Tibial nerve (tissue), 4 donors: Measurements from ENCODE around the gene AP2B1. TPM values are rescaled to one million over a fixed set of nuclear protein-coding genes. Genes with fewer than 3 reads are reported as not detected.

Experiments used
- DNase-seq, 2 donors: peaks; one replicate each; pipeline ENCODE4 v3.0.0-alpha.2; 2019; ENCODE audit warnings: low spot score in 2 of 2
- H3K27ac ChIP-seq, 4 donors: fragments of 200-600 bp; sonication (generic) in 3 of 4; one replicate each; pipeline ENCODE4 v1.5.1; 2017 to 2019; ENCODE audit warnings: mild to moderate bottlenecking in 1 of 4
- H3K27me3 ChIP-seq, 2 donors: fragments of 200-600 bp; sonication (generic) in 1 of 2; one replicate each; pipeline versions ENCODE4 v1.5.1 to v1.6.0; 2017 to 2019
- H3K36me3 ChIP-seq, 3 donors: fragments of 200-600 bp; sonication (generic); one replicate each; pipeline ENCODE4 v1.5.1; 2018 to 2019
- H3K4me1 ChIP-seq, 4 donors: fragments of 200-600 bp; sonication (generic) in 3 of 4; one replicate each; pipeline ENCODE4 v1.5.1; 2017 to 2019
- H3K4me3 ChIP-seq, 4 donors: fragments of 200-600 bp; sonication (generic) in 3 of 4; one replicate each; pipeline ENCODE4 v1.5.1; 2017 to 2019; ENCODE audit warnings: mild to moderate bottlenecking in 1 of 4, moderate library complexity in 1 of 4
- H3K9me3 ChIP-seq, 4 donors: fragments of 200-600 bp; sonication (generic) in 3 of 4; one replicate each; pipeline ENCODE4 v1.5.1; 2017 to 2019
- CTCF ChIP-seq, 5 experiments: fragments of 200-600 bp in 3 of 5; fragments of 450-650 bp in 2 of 5; sonication (generic) in 3 of 5; IDR thresholded peaks; one replicate each; pipeline ENCODE4 v1.5.1; 2016 to 2019; ENCODE audit warnings: antibody characterized with exemption in 5 of 5, mild to moderate bottlenecking in 3 of 5, moderate library complexity in 2 of 5
- EP300 ChIP-seq, 2 donors: sonication (generic); formaldehyde crosslinking; IDR thresholded peaks; one replicate each; pipeline ENCODE4 v1.6.1; 2017; ENCODE audit warnings: antibody characterized with exemption in 2 of 2, mild to moderate bottlenecking in 1 of 2
- POLR2A ChIP-seq, 2 donors: fragments of 450-650 bp; IDR thresholded peaks; one replicate each; pipeline ENCODE4 v1.6.1; 2017; ENCODE audit warnings: antibody characterized with exemption in 2 of 2, mild to moderate bottlenecking in 2 of 2, moderate library complexity in 2 of 2
- WGBS, 2 donors: methylation state at CpG; one replicate each; pipeline ENCODE4 v1.1.5; 2018; 5-methylcytosine and 5-hydroxymethylcytosine counted together
- total RNA-seq, 4 donors: library from RNA; depleted of rRNA; stranded (reverse); fragments of >200 nt; gene quantifications; one replicate each; pipeline ENCODE4 v1.1.0, GENCODE V29; 2016

Gene AP2B1
- total RNA-seq, 4 donors from 2014 or later: 59.9 to 77.7 (median 62.0) TPM

GRCh38 chr17:35548208-35548810 is 38.8 kb upstream of the AP2B1 start:
- no peaks in the 10 kb centered on the region for H3K9me3 ChIP-seq
- no peaks in the 10 kb centered on the region for H3K36me3 ChIP-seq
- WGBS, 2 donors: 42 to 56% methylated on average over 8 of the region's 8 CpGs
- TF ChIP-seq EP300 (IDR thresholded peaks at IDR 0.05): no peak
- no peak for TF ChIP-seq CTCF (IDR thresholded peaks at IDR 0.05)
- no peak for TF ChIP-seq POLR2A (IDR thresholded peaks at IDR 0.05)
- H3K4me1 ChIP-seq: no peaks in the 10 kb centered on the region
- no peak overlapping the region for H3K27ac ChIP-seq
- H3K27me3 ChIP-seq: no peaks in the 10 kb centered on the region
- no peak for DNase-seq
- no peak overlapping the region for H3K4me3 ChIP-seq

- DNase-seq: no peak
- 58 to 65% methylated on average over 1 of the region's 1 CpG for WGBS, 2 donors
- H3K36me3 ChIP-seq: no peaks in the 10 kb centered on the region
- no peaks in the 10 kb centered on the region for H3K27me3 ChIP-seq
- no peaks in the 10 kb centered on the region for H3K9me3 ChIP-seq
- H3K4me1 ChIP-seq: no peaks in the 10 kb centered on the region
- TF ChIP-seq CTCF (IDR thresholded peaks at IDR 0.05): no peak
- no peak for TF ChIP-seq POLR2A (IDR thresholded peaks at IDR 0.05)
- no peak for TF ChIP-seq EP300 (IDR thresholded peaks at IDR 0.05)
- no peak overlapping the region for H3K4me3 ChIP-seq
- H3K27ac ChIP-seq: no peak overlapping the region
Measured at GRCh38 chr17:35548978-35549377, 38.1 kb upstream of the AP2B1 start.

DNA sequence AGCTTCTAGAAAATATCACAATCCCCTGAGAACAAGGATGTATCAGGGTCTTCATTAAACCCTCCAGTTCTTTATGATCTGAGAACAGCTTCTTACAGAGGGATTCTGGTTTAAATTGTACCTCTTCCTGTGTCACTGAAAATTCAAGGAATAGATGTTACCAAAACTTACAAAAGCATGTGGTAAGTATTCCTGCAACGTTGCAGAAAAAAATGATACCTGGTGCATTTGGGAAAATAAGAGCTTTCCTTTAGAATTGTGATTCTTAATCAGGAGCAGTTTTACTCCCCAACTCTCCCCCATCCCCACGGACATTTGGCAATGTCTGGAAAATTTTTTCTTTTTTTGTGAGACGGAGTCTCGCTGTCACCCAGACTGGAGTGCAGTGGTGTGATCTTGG is 33.8 kb upstream of the AP2B1 start:
- WGBS, 2 donors: 77 to 81% methylated on average over 4 of the region's 4 CpGs
- no peaks in the 10 kb centered on the region for H3K36me3 ChIP-seq
- H3K4me3 ChIP-seq: no peak overlapping the region
- H3K27me3 ChIP-seq: no peaks in the 10 kb centered on the region
- H3K27ac ChIP-seq: no peak overlapping the region
- no peak for TF ChIP-seq POLR2A (IDR thresholded peaks at IDR 0.05)
- TF ChIP-seq EP300 (IDR thresholded peaks at IDR 0.05): no peak
- no peak for TF ChIP-seq CTCF (IDR thresholded peaks at IDR 0.05)
- no peak for DNase-seq
- H3K4me1 ChIP-seq: no peaks in the 10 kb centered on the region
- H3K9me3 ChIP-seq: no peaks in the 10 kb centered on the region

DNA sequence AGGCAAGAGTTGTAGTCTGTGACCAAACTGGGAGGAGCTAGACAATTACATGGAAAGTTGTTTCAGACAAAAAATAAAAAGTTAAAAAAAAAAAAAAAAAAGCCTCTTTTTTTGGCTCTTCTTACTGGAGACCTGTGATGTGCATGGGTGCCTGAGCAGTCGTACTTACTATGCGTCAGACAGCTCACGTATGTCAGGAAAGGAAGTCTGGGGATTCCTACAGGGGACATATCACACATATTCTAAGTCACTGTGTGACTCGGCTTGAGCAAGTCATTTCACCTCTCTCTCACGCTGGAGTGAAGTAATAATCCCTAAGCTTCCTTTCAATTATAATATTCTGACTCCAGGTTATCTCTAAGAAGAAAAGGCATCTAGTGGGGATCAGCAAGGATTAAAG is 32.5 kb upstream of the AP2B1 start:
- DNase-seq: no peak
- WGBS, 2 donors: 76 to 78% methylated on average over 5 of the region's 5 CpGs
- TF ChIP-seq CTCF (IDR thresholded peaks at IDR 0.05) (no peak), EP300 (IDR thresholded peaks at IDR 0.05) (no peak), POLR2A (IDR thresholded peaks at IDR 0.05) (no peak)
- Histone ChIP-seq H3K4me3 (no peak overlapping the region), H3K27ac (no peak overlapping the region), H3K36me3 (no peaks in the 10 kb centered on the region), H3K4me1 (no peaks in the 10 kb centered on the region), H3K27me3 (peaks cover 0 to 6% of the 10 kb centered on the region in 2 donors), H3K9me3 (no peaks in the 10 kb centered on the region)

DNA sequence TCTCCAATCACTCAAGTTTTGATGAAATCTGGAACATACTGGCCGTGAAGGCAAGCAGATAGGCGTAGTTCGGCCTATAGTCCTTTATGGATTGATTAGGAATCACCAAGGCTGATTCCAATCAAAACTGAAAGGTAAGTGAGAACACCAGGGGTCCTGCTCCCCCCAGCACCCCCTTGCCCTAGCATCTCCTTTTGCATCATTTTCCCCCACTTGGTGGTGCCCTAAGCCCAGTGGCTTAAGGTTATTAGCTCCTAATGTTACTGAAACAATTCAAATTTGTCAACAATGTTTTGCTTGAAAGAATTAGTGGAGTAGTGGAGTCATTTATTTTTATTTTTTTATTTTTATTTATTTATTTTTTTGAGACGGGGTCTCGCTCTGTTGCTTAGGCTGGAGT is 31.4 kb upstream of the AP2B1 start:
- Histone ChIP-seq H3K27me3 (peaks cover 0 to 6% of the 10 kb centered on the region in 2 donors), H3K9me3 (no peaks in the 10 kb centered on the region), H3K4me1 (no peaks in the 10 kb centered on the region), H3K27ac (no peak overlapping the region), H3K4me3 (no peak overlapping the region), H3K36me3 (no peaks in the 10 kb centered on the region)
- 83 to 88% methylated on average over 5 of the region's 5 CpGs for WGBS, 2 donors
- TF ChIP-seq POLR2A (IDR thresholded peaks at IDR 0.05) (no peak), CTCF (IDR thresholded peaks at IDR 0.05) (no peak), EP300 (IDR thresholded peaks at IDR 0.05) (no peak)
- no peak for DNase-seq
